Metanephros (tissue), 2 donors: Measurements from ENCODE around the gene WDR17. TPM values are rescaled to one million over a fixed set of nuclear protein-coding genes. Genes with fewer than 3 reads are reported as not detected.

ENCODE experiments used
- small RNA-seq: library from RNA; depleted of rRNA; stranded (forward); fragments of <200 nt; gene quantifications from one replicate; pipeline ENCODE3, GENCODE V24; 2014; ENCODE audit warnings: low replicate concordance
- total RNA-seq: library from RNA; depleted of rRNA; stranded (reverse); fragments of >200 nt; gene quantifications from one replicate; pipeline ENCODE4 v1.2.3, GENCODE V29; 2014

WDR17 gene
- total RNA-seq = 6.0 TPM

DNA sequence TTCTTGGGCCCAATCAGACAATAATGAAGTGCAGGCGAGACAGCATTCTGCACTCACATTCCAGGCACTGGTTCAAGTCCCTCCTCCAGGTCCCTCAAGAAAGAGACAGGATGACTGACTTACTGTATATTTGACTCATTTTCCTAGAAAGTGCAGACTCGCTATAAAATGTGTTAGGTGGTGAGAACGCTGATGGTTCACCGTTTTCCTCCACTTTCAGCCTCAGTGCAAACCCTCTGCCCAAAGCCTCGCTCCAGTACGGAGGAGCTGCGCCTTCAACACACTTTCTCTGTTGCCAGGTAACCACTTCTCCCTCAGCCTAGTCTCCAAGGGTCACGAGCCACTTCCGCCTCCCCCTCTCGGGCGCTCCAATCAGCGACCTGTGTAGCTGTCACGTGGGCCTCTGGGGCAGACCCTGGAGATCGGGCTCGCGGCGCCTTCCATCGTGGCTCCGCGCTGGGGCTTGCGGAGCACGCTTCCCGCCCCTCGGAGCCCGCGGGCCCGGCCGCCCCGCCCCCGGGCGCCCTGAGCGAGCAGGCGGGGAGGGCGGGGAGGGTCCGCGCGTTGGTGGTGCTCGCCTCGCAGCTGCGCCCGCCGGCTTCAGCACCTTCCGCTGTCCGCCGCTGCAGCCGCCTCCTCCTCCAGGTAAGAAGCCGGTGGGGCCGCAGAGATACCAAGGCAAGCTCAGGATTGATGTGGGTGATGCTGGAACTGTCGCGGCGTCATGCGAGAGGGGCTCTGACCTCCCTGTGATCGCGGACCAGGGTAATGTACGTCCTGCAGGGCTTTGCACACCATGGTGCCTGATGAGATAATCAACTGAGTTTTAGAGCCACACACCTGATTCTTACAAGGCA is at the start of gene WDR17:
Gene WDR17 (plus strand): TSS at position 407 of the 857 bp plus-strand sequence. CDS start 45,740 bp downstream, outside the sequence.

GRCh38 chr4:176195184-176195978 is 129.7 kb downstream of the WDR17 start, which contains the start of gene SPATA4:
SPATA4 (minus strand) TSS chr4:176195585; CDS start chr4:176195562, 23 bp downstream.

Small RNA genes lying within 50 kb of the gene (small RNA-seq; reads per million reads assigned to genes)
- gene RF00432 = not detected

Other genes starting within 250 kb of the WDR17 start
- 0.88 TPM for gene SPATA4, start 129.7 kb downstream of the WDR17 start, total RNA-seq
- gene ASB5, start 203.4 kb downstream of the WDR17 start, total RNA-seq = 36.8 TPM